ENCODE data around the gene GRIN2B. TPM values are rescaled to one million over a fixed set of nuclear protein-coding genes. Genes with fewer than 3 reads are reported as not detected.

Gene GRIN2B
- total RNA-seq, 2 experiments from 2014 or later: 0.03 TPM; not detected in 1

DNA sequence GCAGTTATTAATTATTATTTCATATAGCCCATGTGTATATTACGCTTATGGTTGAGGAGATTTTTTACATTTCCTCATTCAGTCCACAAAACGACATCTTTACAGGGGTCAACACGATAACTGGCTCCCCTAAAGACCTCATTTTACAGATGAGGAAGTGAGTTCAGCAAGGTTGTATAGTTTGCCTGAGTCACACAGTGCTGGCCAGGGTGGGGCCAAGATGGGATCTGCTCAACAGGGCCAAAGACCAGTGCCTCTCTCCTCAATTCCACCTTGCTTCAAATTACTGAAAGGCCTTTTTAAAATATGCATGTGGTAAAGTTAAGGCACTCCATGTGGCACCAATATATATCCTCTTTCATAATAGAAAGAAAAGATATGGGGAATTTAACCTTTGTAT lies 13.1 kb downstream of the GRIN2B start:
- ChIA-PET POLR2A (interaction anchor here (0.6 kb wide), 1 partner anchor 324 kb away, joined by 4 read pairs; no protein-coding TSS in a partner anchor), CTCF (ENCODE audit: unreplicated experiment) (no interaction called here)
- Histone ChIP-seq H3K4me3 (ENCODE audit: low read depth, low read length, poor library complexity, severe bottlenecking) (no peak overlapping the region), H2AFZ (ENCODE audit: low read length) (no peak overlapping the region), H3K36me3 (ENCODE audit: insufficient read depth, low read length) (no peaks in the 10 kb centered on the region), H4K20me1 (ENCODE audit: insufficient read depth, low read length) (no peaks in the 10 kb centered on the region), H3K27ac (ENCODE audit: low read depth, low read length, poor library complexity, severe bottlenecking) (no peak overlapping the region), H3K4me1 (ENCODE audit: insufficient read depth, low read length, poor library complexity, severe bottlenecking) (no peaks in the 10 kb centered on the region), H3K9me2 (ENCODE audit: insufficient read depth, low read length) (no peaks in the 10 kb centered on the region), H3K9me3 (ENCODE audit: low read length) (no peaks in the 10 kb centered on the region), H3K4me2 (ENCODE audit: low read length) (no peak overlapping the region), H3K79me2 (ENCODE audit: insufficient read depth, low read depth, low read length) (no peaks in the 10 kb centered on the region)
- intact Hi-C loops (cut with micrococcal nuclease; ENCODE audit: unreplicated experiment): no loop called here
- TF ChIP-seq EZH2phosphoT487 (IDR thresholded peaks at IDR 0.05; ENCODE audit: borderline replicate concordance, low read depth, low read length): no peak
- TF ChIP-seq CTCF (conservative IDR thresholded peaks at IDR 0.05; ENCODE audit: low read length): no peak
- no peak for DNase-seq (ENCODE audit: low spot score)
- no TSS peak for BruUV-seq (replicated peaks)

DNA sequence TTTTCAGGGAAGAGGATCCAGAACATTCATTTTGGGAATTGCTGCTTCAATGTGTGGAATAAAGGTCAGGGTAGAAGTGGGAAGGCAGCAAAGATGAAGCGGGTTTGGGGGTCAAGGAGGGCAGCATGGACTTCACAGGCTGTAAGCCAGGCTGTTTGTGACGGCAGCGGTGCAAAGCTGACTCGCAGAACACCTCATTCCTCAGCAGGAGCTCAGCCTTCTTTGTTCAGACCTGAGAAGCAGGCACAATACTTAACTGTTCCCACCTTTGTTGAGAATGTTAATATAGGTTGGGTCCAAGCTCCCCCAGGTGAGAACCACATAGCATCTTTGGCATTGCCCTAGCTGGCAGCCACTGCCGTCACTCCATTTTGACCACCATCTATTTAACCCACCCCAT lies 16.7 kb downstream of the GRIN2B start:
- CTCF ChIA-PET (ENCODE audit: unreplicated experiment): no interaction called here
- no TSS peak for BruUV-seq (replicated peaks)
- TF ChIP-seq CTCF (conservative IDR thresholded peaks at IDR 0.05; ENCODE audit: low read length) (no peak), EZH2phosphoT487 (IDR thresholded peaks at IDR 0.05; ENCODE audit: borderline replicate concordance, low read depth, low read length) (no peak)

DNA sequence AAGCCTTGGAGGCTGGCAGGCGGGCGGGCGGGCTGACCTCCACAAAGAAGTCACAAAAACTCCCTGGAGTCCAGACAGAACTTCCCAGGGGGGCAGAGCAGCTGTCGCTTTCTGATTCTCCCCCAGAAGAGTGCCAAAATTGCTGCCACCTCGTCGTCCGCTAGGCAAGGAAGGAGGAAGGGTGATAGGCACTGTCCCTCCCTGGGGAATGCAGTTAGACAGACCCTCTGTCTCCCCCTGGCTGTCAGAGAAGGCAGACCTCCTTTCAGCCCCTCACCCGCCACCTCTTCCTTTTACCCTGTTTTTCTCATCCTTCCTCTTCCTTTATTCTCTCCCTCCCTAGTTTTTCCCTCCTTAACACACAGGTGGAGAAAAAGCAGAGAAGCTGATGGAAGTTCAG lies 18.7 kb downstream of the GRIN2B start:
- no peak overlapping the region for H3K27ac ChIP-seq (ENCODE audit: low read depth, low read length, poor library complexity, severe bottlenecking)
- peak; percentile 37 for DNase-seq (ENCODE audit: low spot score)
- no peaks in the 10 kb centered on the region for H3K4me1 ChIP-seq (ENCODE audit: insufficient read depth, low read length, poor library complexity, severe bottlenecking)
- TF ChIP-seq EZH2phosphoT487 (IDR thresholded peaks at IDR 0.05; ENCODE audit: borderline replicate concordance, low read depth, low read length) (no peak), CTCF (conservative IDR thresholded peaks at IDR 0.05; ENCODE audit: low read length) (peak; percentile 66)
- no peaks in the 10 kb centered on the region for H4K20me1 ChIP-seq (ENCODE audit: insufficient read depth, low read length)
- no peaks in the 10 kb centered on the region for H3K79me2 ChIP-seq (ENCODE audit: insufficient read depth, low read depth, low read length)
- no peak overlapping the region for H3K4me3 ChIP-seq (ENCODE audit: low read depth, low read length, poor library complexity, severe bottlenecking)
- H3K9me3 ChIP-seq (ENCODE audit: low read length): no peaks in the 10 kb centered on the region
- ChIA-PET POLR2A (no interaction called here), CTCF (ENCODE audit: unreplicated experiment) (no interaction called here)
- H2AFZ ChIP-seq (ENCODE audit: low read length): no peak overlapping the region
- no peaks in the 10 kb centered on the region for H3K36me3 ChIP-seq (ENCODE audit: insufficient read depth, low read length)
- intact Hi-C loops (cut with micrococcal nuclease; ENCODE audit: unreplicated experiment): loop anchor here (5.0 kb wide), 1 partner anchor 205 kb away; no protein-coding TSS in a partner anchor
- H3K9me2 ChIP-seq (ENCODE audit: insufficient read depth, low read length): no peaks in the 10 kb centered on the region
- BruUV-seq (replicated peaks): no TSS peak
- no peak overlapping the region for H3K4me2 ChIP-seq (ENCODE audit: low read length)

More for the DNA sequence above, 16.7 kb downstream of the GRIN2B start:
- Histone ChIP-seq H3K4me3 (ENCODE audit: low read depth, low read length, poor library complexity, severe bottlenecking) (no peak overlapping the region), H3K4me2 (ENCODE audit: low read length) (no peak overlapping the region), H3K9me3 (ENCODE audit: low read length) (no peaks in the 10 kb centered on the region), H2AFZ (ENCODE audit: low read length) (no peak overlapping the region), H4K20me1 (ENCODE audit: insufficient read depth, low read length) (no peaks in the 10 kb centered on the region), H3K9me2 (ENCODE audit: insufficient read depth, low read length) (no peaks in the 10 kb centered on the region), H3K27ac (ENCODE audit: low read depth, low read length, poor library complexity, severe bottlenecking) (no peak overlapping the region), H3K36me3 (ENCODE audit: insufficient read depth, low read length) (no peaks in the 10 kb centered on the region), H3K4me1 (ENCODE audit: insufficient read depth, low read length, poor library complexity, severe bottlenecking) (no peaks in the 10 kb centered on the region), H3K79me2 (ENCODE audit: insufficient read depth, low read depth, low read length) (no peaks in the 10 kb centered on the region)
- intact Hi-C loops (cut with micrococcal nuclease; ENCODE audit: unreplicated experiment): loop anchor here (5.0 kb wide), 1 partner anchor 203 kb away; no protein-coding TSS in a partner anchor
- no peak for DNase-seq (ENCODE audit: low spot score)
- POLR2A ChIA-PET: interaction anchor here (1.7 kb wide), 1 partner anchor 19 kb away, joined by 4 read pairs; no protein-coding TSS in a partner anchor

All from OCI-LY7 (cell line).